ENCODE measurements around the gene KLF3. TPM values are rescaled to one million over a fixed set of nuclear protein-coding genes. Genes with fewer than 3 reads are reported as not detected.

Gene KLF3
- total RNA-seq, 1 donor from 2014 or later = 60.9 TPM

DNA sequence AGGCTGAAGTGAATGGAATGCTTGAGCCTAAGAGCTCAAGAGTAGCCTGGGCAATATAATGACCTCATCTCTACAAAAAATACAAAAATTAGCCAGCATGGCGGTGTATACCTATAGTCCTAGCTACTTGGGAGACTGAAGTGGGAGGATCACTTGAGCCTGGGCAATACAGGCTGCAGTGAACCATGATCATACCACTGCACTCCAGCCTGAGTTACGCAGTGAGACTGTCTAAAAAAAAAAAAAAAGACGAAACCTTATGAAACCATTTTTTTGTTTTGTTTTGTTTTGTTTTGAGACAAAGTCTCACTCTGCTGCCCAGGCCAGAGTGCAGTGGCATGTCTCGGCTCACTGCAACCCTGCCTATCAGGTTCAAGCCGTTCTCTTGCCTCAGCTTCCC is 81.9 kb downstream of the KLF3 start:
- peaks cover 12% of the 10 kb centered on the region for H3K4me1 Mint-ChIP-seq
- no peaks in the 10 kb centered on the region for H3K27me3 Mint-ChIP-seq (ENCODE audit: low read depth)

DNA sequence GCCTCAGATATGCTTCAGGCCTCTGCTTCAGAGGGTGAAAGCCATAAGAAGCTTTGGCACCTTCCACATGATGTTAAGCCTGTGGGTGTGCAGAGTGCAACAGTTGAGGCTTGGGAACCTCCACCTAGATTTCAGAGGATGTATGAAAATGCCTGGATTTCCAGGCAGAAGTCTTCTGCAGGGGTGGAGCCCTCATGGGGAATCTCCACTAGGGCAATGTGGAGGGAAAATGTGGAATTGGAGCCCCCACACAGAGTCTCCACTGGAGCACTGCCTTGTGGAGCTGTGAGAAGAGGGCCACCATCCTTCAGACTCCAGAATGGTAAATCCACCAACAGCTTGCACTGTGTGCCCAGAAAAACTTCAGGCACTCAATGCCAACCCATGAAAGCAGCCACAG is 83.6 kb downstream of the KLF3 start:
- peaks cover 21% of the 10 kb centered on the region for H3K4me1 Mint-ChIP-seq
- H3K27me3 Mint-ChIP-seq (ENCODE audit: low read depth) = no peaks in the 10 kb centered on the region
- H3K36me3 Mint-ChIP-seq = no peaks in the 10 kb centered on the region
- TF ChIP-seq, protein P1, sequence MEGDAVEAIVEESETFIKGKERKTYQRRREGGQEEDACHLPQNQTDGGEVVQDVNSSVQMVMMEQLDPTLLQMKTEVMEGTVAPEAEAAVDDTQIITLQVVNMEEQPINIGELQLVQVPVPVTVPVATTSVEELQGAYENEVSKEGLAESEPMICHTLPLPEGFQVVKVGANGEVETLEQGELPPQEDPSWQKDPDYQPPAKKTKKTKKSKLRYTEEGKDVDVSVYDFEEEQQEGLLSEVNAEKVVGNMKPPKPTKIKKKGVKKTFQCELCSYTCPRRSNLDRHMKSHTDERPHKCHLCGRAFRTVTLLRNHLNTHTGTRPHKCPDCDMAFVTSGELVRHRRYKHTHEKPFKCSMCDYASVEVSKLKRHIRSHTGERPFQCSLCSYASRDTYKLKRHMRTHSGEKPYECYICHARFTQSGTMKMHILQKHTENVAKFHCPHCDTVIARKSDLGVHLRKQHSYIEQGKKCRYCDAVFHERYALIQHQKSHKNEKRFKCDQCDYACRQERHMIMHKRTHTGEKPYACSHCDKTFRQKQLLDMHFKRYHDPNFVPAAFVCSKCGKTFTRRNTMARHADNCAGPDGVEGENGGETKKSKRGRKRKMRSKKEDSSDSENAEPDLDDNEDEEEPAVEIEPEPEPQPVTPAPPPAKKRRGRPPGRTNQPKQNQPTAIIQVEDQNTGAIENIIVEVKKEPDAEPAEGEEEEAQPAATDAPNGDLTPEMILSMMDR (IDR thresholded peaks at IDR 0.05; ENCODE audit: unreplicated experiment) = no peak
- H3K4me3 Mint-ChIP-seq = no peak overlapping the region
- H3K27ac Mint-ChIP-seq = no peak overlapping the region
- H3K9me3 Mint-ChIP-seq = peaks cover 16% of the 10 kb centered on the region
- DNase-seq (ENCODE audit: low spot score in 2 of 2, unreplicated experiment in 2 of 2) = no peak

More for the DNA sequence above, 81.9 kb downstream of the KLF3 start:
- peaks cover 16% of the 10 kb centered on the region for H3K9me3 Mint-ChIP-seq
- no peak for DNase-seq (ENCODE audit: low spot score in 2 of 2, unreplicated experiment in 2 of 2)
- H3K36me3 Mint-ChIP-seq = no peaks in the 10 kb centered on the region
- H3K4me3 Mint-ChIP-seq = no peak overlapping the region
- TF ChIP-seq, protein P1 (IDR thresholded peaks at IDR 0.05; ENCODE audit: unreplicated experiment) = no peak
- no peak overlapping the region for H3K27ac Mint-ChIP-seq

DNA sequence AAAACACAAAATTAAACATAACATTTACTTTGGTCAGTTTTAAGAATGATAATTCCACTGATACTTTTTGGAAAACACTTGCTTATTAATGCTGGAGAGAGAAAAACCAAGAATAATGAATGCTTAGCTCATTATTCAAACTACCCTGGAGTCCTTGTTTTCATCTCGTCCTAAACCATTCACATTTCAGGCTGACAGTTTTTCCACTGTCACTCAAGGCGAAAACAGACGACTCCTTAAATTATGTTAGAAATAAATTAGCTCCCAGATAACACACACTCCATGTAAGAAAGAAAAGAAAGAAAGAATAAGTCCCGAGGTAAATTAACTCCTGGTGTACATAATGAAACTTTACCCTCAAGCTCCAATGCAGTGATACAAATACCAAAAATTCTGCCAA is 85.3 kb downstream of the KLF3 start:
- Mint-ChIP-seq H3K9me3 (peaks cover 16% of the 10 kb centered on the region), H3K4me1 (peaks cover 20% of the 10 kb centered on the region), H3K27me3 (ENCODE audit: low read depth) (no peaks in the 10 kb centered on the region), H3K36me3 (no peaks in the 10 kb centered on the region), H3K4me3 (no peak overlapping the region), H3K27ac (no peak overlapping the region)
- TF ChIP-seq, protein P1 (IDR thresholded peaks at IDR 0.05; ENCODE audit: unreplicated experiment) = no peak
- no peak for DNase-seq (ENCODE audit: low spot score in 2 of 2, unreplicated experiment in 2 of 2)

Other genes starting within 250 kb of the KLF3 start
- not detected in 3 replicates for gene TLR10, start 118.8 kb downstream of the KLF3 start, total RNA-seq
- gene TLR1, start 140.6 kb downstream of the KLF3 start, total RNA-seq = 0.77 to 1.2 TPM (median 0.82 TPM) in 3 replicates
- 0.77 to 1.2 TPM (median 0.98 TPM) in 3 replicates for gene TLR6, start 192.6 kb downstream of the KLF3 start, total RNA-seq
- gene FAM114A1, start 203.6 kb downstream of the KLF3 start, total RNA-seq = 52.0 to 55.6 TPM (median 53.7 TPM) in 3 replicates